Osteocyte (in vitro differentiated cells): ENCODE data around the gene SLC22A4. TPM values are rescaled to one million over a fixed set of nuclear protein-coding genes. Genes with fewer than 3 reads are reported as not detected.

Experiments used
- DNase-seq: peaks from one replicate; pipeline ENCODE4 v3.0.0; 2021; ENCODE audit warnings: mixed read lengths; ENCODE audit not compliant: unreplicated experiment; ENCODE audit errors: extremely low spot score
- H3K27ac Mint-ChIP-seq: one replicate; pipeline ENCODE4 v1.8.0; 2021; ENCODE audit warnings: mild to moderate bottlenecking, mixed read lengths; ENCODE audit not compliant: unreplicated experiment
- H3K27me3 Mint-ChIP-seq: one replicate; pipeline ENCODE4 v1.8.0; 2021; ENCODE audit warnings: mixed read lengths; ENCODE audit not compliant: unreplicated experiment
- H3K36me3 Mint-ChIP-seq: one replicate; pipeline ENCODE4 v1.8.0; 2021; ENCODE audit warnings: mixed read lengths; ENCODE audit not compliant: unreplicated experiment
- H3K4me1 Mint-ChIP-seq: one replicate; pipeline ENCODE4 v1.8.0; 2021; ENCODE audit warnings: mixed read lengths; ENCODE audit not compliant: unreplicated experiment
- H3K4me3 Mint-ChIP-seq: one replicate; pipeline ENCODE4 v1.8.0; 2021; ENCODE audit warnings: mild to moderate bottlenecking, moderate library complexity, mixed read lengths; ENCODE audit not compliant: unreplicated experiment
- H3K9me3 Mint-ChIP-seq: one replicate; pipeline ENCODE4 v1.8.0; 2021; ENCODE audit warnings: mixed read lengths; ENCODE audit not compliant: unreplicated experiment
- CTCF ChIP-seq: fragments of 200-600 bp; sonication (generic); IDR thresholded peaks from 2 replicates; pipeline ENCODE4 v1.5.0; 2021; ENCODE audit warnings: antibody characterized with exemption, mild to moderate bottlenecking, moderate library complexity
- total RNA-seq: library from RNA; stranded (reverse); gene quantifications from 2 replicates; pipeline ENCODE4 v1.2.1, GENCODE V29; 2021

SLC22A4 gene
- total RNA-seq, 1 donor from 2014 or later, result 1.4 TPM

GRCh38 chr5:132364319-132364718 is 70.1 kb downstream of the SLC22A4 start:
- no peak for TF ChIP-seq CTCF
- no peak for DNase-seq
- Mint-ChIP-seq H3K4me3 (no peak overlapping the region), H3K36me3 (peaks cover 2% of the 10 kb centered on the region), H3K4me1 (peaks cover 4% of the 10 kb centered on the region), H3K9me3 (no peaks in the 10 kb centered on the region), H3K27me3 (no peaks in the 10 kb centered on the region), H3K27ac (no peak overlapping the region)

DNA sequence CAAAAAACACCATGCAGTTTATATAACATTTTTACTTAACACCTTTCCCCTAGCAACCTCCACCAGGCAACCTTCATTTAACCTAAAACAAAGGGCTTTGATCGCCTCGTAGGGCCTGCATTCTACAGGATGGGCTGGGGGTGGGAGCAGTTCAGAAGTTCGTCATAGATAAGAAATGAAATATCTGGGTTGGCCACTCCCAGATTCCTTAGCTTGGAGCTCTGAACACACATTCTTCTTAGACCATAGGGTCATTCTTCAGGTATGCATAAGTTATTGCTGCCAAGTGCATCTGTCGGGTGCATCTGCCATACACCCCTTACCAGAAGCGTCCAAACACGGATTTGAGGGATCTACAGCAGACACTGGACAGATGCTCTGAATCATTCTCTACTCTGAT is 71.0 kb downstream of the SLC22A4 start:
- peaks cover 2% of the 10 kb centered on the region for H3K36me3 Mint-ChIP-seq
- TF ChIP-seq CTCF, result no peak
- H3K9me3 Mint-ChIP-seq, result no peaks in the 10 kb centered on the region
- no peaks in the 10 kb centered on the region for H3K27me3 Mint-ChIP-seq
- no peak for DNase-seq
- H3K4me3 Mint-ChIP-seq, result no peak overlapping the region
- peaks cover 5% of the 10 kb centered on the region for H3K4me1 Mint-ChIP-seq
- H3K27ac Mint-ChIP-seq, result no peak overlapping the region

DNA sequence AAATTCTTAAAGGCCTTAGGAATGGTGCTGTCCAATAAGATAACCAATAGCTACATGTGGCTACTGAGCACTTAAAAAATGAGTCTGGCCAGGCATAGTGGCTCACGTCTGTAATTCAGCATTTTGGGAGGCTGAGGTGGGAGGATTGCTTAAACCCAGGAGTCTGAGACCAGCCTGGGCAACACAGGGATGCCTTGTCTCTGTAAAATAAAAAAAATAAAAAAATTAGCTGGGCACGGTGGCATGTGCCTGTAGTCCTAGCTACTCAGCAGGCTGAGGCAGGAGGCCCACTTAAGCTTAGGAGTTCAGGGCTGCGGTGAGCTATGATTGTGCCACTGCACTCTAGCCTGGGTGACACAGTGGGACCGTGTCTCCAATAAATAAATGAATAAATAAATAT is 74.0 kb downstream of the SLC22A4 start:
- H3K4me1 Mint-ChIP-seq, result peaks cover 29% of the 10 kb centered on the region
- no peak for TF ChIP-seq CTCF
- H3K4me3 Mint-ChIP-seq, result no peak overlapping the region
- H3K9me3 Mint-ChIP-seq, result no peaks in the 10 kb centered on the region
- H3K36me3 Mint-ChIP-seq, result no peaks in the 10 kb centered on the region
- no peak for DNase-seq
- H3K27ac Mint-ChIP-seq, result no peak overlapping the region
- H3K27me3 Mint-ChIP-seq, result no peaks in the 10 kb centered on the region

DNA sequence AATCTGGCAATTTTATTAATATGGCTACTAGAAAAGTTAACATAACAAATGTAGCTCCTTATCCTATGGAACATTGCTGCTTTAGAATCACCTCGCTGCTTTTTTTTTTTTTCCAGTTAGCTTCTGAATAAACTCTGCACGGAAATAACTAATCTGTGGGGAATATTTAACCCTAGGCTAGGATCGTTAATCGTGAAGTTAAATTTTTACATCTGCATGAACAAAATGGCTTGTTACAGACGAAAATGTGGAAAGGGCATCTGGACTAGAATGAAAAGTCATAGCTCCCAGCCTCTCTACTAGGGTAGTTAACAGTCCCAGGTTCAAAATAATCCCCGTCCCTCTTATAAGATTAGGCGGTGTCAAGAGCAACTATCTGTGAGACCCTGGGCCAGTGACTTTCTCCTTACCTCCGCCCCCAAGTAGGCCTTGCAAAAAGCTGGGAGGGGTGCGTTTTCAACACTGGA is 74.8 kb downstream of the SLC22A4 start:
- Mint-ChIP-seq H3K9me3 (no peaks in the 10 kb centered on the region), H3K4me3 (peak overlapping the region; percentile 76), H3K27me3 (no peaks in the 10 kb centered on the region), H3K4me1 (peaks cover 27% of the 10 kb centered on the region), H3K27ac (peak overlapping the region; percentile 48), H3K36me3 (no peaks in the 10 kb centered on the region)
- no peak for DNase-seq
- TF ChIP-seq CTCF, result no peak

DNA sequence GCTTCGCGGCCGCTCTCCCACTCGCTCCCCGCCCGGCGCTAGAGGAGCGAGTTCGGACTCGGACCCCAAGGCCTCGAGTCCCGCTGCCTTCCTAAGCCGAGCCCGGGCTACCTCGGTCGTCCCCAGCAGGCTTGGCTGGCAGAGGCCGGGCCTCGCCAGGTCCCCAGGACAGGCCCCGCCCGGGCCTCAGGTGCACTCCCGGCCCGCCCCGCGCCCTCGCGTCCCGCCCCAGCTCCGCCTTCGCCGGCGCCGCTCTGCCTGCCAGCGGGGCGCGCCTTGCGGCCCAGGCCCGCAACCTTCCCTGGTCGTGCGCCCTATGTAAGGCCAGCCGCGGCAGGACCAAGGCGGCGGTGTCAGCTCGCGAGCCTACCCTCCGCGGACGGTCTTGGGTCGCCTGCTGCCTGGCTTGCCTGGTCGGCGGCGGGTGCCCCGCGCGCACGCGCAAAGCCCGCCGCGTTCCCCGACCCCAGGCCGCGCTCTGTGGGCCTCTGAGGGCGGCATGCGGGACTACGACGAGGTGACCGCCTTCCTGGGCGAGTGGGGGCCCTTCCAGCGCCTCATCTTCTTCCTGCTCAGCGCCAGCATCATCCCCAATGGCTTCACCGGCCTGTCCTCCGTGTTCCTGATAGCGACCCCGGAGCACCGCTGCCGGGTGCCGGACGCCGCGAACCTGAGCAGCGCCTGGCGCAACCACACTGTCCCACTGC is 75.4 kb downstream of the SLC22A4 start, which contains the start of gene SLC22A5:
TSS of gene SLC22A5 (plus strand) at position 237 of the 707 bp plus-strand sequence. CDS start at position 500, 263 bp downstream.
- Mint-ChIP-seq H3K27ac (peak within 1 kb of the TSS; percentile 81), H3K4me1 (peaks cover 27% of the 10 kb centered on the region), H3K36me3 (no peaks in the 10 kb centered on the region), H3K27me3 (no peaks in the 10 kb centered on the region), H3K4me3 (peak within 1 kb of the TSS; percentile 76), H3K9me3 (no peaks in the 10 kb centered on the region)
- TF ChIP-seq CTCF, result no peak
- DNase-seq, result peak; percentile 91
